GM21529 (cell line): ENCODE results near the gene ITGB1BP1.
"Not testable (repeated sequence)": the region's sequence is repeated elsewhere in the genome, so short reads cannot be mapped to it uniquely, and the experiment has no call there.

Experiments used
- ATAC-seq: cut with Tn5 transposase; IDR thresholded peaks from one replicate; pipeline ENCODE4 v1.9.1; 2021; ENCODE audit not compliant: unreplicated experiment

The ITGB1BP1 gene

GRCh38 chr2:9401646-9402371 lies 21.5 kb downstream of the ITGB1BP1 start:
- ATAC-seq = no peak

- no peak for ATAC-seq
These were observed 22.2 kb downstream of the ITGB1BP1 start for GRCh38 chr2:9401059-9401547.

- ATAC-seq = no peak
These were observed 22.9 kb downstream of the ITGB1BP1 start for GRCh38 chr2:9400268-9401058.

GRCh38 chr2:9398881-9399780 lies 24.2 kb downstream of the ITGB1BP1 start:
- ATAC-seq = no peak

- ATAC-seq = not testable (repeated sequence)
These were observed 25.1 kb downstream of the ITGB1BP1 start for GRCh38 chr2:9398251-9398650.

GRCh38 chr2:9397201-9397600 lies 26.1 kb downstream of the ITGB1BP1 start:
- no peak for ATAC-seq

GRCh38 chr2:9394816-9395215 lies 28.5 kb downstream of the ITGB1BP1 start:
- ATAC-seq = no peak

GRCh38 chr2:9392898-9393765 lies 30.2 kb downstream of the ITGB1BP1 start:
- ATAC-seq = no peak

GRCh38 chr2:9391961-9392720 lies 31.2 kb downstream of the ITGB1BP1 start:
- no peak for ATAC-seq

- no peak for ATAC-seq
These were observed 32.3 kb downstream of the ITGB1BP1 start for GRCh38 chr2:9390991-9391390.

GRCh38 chr2:9390151-9390850 lies 33.0 kb downstream of the ITGB1BP1 start:
- ATAC-seq = no peak

- ATAC-seq = no peak
These were observed 34.1 kb downstream of the ITGB1BP1 start for GRCh38 chr2:9388950-9389911.

- no peak for ATAC-seq
These were observed 35.1 kb downstream of the ITGB1BP1 start for GRCh38 chr2:9388199-9388681.

- no peak for ATAC-seq
These were observed 37.5 kb downstream of the ITGB1BP1 start for GRCh38 chr2:9385841-9386240.

GRCh38 chr2:9384521-9384920 lies 38.8 kb downstream of the ITGB1BP1 start:
- no peak for ATAC-seq

- no peak for ATAC-seq
These were observed 40.6 kb downstream of the ITGB1BP1 start for GRCh38 chr2:9382604-9383235.
